ENCODE measurements around the gene DRD1.

Gene DRD1

DNA sequence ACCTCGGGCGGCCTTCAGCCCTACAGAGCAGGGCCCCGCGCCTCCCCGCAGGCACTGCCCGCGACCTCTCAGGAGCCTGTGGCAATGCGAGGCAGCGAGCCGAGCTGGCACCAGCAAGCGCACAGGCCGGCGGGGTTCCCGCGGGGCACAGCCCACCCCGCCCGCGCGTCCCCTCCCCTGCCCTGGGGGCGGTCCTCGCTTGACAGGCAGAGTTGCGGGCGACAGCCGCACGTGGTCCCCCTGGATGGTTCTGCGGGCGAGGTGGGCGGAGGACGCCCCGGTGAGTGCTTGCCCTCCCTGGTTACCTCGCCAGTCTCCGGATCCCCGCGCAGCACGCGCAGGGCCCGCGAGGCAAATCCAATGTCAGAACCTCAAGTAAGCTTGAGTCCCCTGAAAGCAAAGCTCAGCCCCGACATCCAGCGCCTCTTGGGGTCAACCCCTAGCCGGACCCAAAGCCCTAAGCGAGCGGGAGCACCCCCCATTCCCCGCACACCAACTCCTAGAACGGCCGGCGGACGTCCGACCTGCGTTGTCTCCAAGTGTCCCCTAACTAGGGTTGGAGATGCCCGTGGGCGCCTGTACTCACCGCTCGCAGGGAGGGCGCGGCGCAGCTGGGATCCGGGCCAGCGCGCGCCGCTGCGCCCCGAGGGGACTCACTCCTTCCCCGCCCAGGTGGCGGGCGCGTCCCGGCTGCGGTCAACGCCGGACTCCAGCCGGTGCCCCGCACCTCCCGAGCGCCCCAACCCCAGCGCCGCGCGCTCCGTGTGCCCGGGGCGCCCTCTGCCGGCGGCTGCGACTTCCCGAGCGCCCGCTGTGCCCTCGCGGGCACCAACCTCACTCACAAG, at the start of gene DRD1:
Gene DRD1 (minus strand): TSS at position 123 of the 845 bp plus-strand sequence. CDS start 1,083 bp downstream, outside the sequence.
- peak; percentile 35 for DNase-seq

GRCh38 chr5:175493726-175494125, 49.7 kb upstream of the DRD1 start:
- DNase-seq: no peak

- no peak for DNase-seq
Measured at GRCh38 chr5:175493260-175493659, 49.3 kb upstream of the DRD1 start.

- no peak for DNase-seq
Measured at GRCh38 chr5:175491223-175491622, 47.2 kb upstream of the DRD1 start.

- DNase-seq: no peak
Measured at GRCh38 chr5:175489693-175490443, 45.9 kb upstream of the DRD1 start.

DNA sequence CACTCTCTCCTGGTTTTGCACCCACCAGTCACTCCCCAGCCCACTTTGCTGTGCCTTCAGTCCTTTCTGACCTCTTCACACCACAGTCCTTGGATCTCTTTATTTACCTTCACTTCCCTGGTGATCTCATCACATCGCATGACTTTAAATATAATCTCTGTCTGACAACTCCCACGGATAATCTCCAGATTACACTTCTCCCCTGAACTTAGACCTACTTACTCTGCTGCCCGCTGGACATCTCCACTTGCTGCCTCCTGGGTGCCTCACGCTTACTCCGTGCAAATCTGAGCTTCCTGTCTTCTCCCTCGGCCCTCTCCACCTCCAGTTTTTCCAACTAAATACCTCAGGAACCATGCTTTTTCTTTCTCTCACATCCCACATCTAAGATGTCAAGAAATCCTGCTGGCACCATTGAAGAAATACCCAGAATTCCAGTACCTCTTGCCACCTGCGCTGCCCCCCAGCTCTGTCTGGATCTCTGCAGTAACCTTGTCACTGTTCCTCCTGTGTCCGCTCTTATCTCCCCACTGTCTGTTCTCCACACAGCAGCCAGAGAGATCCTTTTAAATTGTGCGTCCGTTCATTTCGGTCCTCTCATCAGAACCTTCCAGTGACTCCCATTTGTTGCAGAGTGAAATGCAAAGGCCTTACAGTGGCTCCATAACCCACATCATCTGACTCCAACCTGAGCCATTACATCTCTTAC, 43.7 kb upstream of the DRD1 start:
- DNase-seq: no peak

DNA sequence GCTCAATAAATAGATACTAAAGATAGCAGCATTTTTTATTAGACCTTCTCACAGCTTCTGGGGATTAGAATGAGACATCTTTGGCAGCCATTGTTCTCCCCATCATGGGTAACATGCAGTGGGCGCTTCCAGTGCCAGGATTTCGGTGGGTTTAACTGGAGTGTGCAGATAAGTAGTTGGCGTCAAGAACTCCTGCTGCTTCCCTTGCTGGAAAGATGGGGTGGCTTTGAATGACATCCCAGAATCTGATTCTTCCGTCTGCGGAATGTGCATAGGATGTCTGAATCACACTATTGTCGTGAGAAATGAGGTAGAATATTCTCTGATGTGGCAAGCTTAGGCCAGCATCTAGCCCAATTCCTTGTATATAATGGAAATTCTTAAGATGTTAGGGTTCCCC, 41.6 kb upstream of the DRD1 start:
- no peak for DNase-seq

- no peak for DNase-seq
Measured at GRCh38 chr5:175484829-175485228, 40.8 kb upstream of the DRD1 start.

- no peak for DNase-seq
Measured at GRCh38 chr5:175484322-175484721, 40.3 kb upstream of the DRD1 start.

GRCh38 chr5:175483337-175483736, 39.4 kb upstream of the DRD1 start:
- DNase-seq: no peak

- no peak for DNase-seq
Measured at GRCh38 chr5:175479125-175479881, 35.3 kb upstream of the DRD1 start.

GRCh38 chr5:175478384-175479124, 34.6 kb upstream of the DRD1 start, which contains the start of gene SFXN1:
TSS of gene SFXN1 (plus strand) at chr5:175478560. CDS start at chr5:175492104, 13,544 bp downstream.
- DNase-seq: peak; percentile 78

DNA sequence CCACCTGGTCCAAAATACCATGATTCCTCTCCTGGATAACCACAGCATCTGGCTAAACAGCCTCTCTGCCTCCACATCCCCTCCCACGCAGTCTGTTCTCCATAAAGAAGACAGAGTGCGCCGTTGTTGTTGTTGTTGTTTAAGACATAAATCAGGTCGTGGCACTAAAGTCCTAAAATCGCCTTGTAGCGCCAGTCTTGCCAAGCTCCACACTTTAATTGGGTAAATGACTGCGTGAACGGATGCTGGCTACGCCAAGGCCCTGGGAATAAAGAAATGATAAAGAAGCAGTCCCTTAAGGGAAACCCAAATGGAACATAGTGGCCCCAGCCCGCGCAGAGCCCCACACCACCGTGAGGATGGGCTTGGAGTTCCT, 34.0 kb upstream of the DRD1 start:
- no peak for DNase-seq

DNA sequence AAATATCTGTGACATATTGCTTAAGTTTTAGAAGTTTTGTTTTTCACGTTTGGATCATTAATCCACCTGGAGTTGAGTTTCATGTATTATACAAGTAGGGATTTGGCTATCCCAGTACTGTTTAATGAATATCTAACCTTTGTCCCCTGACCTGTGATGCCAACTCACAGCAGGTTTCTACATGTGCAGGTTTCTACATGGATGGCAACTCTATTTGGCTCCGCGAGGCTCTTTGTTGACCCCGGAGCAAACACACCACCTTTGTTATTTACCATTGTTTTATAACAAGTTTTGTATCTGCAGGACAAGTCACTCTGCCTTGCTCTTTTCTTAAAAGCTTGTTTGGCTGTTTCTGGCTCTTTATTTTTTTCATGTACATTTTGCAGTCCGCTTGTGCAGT, 33.5 kb upstream of the DRD1 start:
- no peak for DNase-seq

DNA sequence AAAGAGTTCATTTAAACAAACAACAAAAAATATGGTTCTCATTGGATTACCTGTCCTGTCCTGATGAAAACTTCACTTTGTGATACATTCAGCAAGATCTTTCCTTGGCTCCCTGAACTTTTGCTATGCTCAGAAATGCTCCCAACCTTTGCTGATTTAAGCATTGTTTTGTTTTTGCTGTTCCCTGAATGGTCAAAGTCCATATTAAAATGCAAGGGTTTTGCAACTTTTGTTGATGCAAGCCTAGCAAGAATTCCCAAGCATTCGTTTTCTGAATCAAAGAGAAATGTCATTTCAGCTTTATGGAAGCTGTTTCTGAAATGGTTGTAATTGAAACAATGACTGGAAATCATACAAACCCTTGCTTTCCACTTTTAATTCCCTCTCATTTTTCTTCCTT, 31.3 kb upstream of the DRD1 start:
- DNase-seq: no peak

GRCh38 chr5:175472378-175472777, 28.4 kb upstream of the DRD1 start:
- DNase-seq: no peak

DNA sequence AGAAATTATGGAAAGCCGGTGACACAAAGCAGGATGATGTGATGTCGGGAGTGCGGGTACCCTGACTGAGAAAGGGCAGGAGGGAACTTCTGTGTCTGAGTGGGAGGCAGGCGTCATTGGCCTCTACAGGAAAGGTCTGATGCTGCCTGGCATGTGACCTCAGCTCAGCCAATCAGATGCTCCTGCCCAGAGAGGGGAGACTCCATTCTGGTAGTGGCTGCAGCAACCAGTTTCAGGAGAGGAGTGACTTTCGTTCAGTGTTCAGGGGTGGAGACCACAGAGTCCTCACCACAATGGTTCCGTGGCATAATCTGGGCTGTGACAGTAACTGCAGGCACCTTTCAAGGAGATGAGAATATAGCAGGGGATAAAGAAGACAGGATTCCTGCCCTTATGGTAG, 27.6 kb upstream of the DRD1 start:
- no peak for DNase-seq

- DNase-seq: no peak
Measured at GRCh38 chr5:175471196-175471595, 27.2 kb upstream of the DRD1 start.

DNA sequence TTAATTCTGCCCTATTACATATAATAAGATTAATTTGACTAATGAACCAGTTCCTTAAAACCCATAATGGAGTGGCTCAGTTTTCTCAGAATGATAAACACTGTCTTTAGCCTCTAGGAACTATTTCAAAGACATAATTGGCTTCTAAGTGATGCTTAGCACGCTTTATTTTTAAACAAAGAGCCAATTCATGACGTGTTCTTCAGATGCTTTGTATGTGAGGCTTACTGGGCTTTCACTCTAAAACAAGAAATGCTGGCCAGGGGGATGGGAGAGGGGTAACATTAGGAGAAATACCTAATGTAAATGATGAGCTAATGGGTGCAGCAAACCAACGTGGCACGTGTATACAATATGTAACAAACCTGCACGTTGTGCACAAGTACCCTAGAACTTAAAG, 26.8 kb upstream of the DRD1 start:
- no peak for DNase-seq

GRCh38 chr5:175469916-175470315, 25.9 kb upstream of the DRD1 start:
- DNase-seq: no peak

DNA sequence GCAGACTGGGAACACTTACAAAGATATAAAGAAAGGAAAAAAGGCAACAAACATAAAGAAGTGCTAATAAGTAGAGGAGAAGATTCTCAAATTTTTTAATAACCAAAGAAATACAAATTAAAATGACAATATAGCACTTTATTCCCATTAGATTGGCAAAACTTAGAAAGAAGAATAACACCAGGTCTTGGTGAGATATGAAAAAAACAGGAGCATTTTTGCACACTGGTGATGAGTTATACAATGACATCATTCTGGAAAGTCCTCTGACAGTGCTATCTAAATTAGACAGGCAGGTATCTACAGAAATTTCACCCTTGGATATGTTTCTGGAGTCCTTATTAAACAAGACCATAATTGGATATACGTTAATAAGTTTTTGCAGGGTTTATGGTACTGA, 24.9 kb upstream of the DRD1 start:
- no peak for DNase-seq
